Endothelial cell of umbilical vein (primary cell): Measurements from ENCODE around the gene SNW1.
"Not testable (repeated sequence)": the region's sequence is repeated elsewhere in the genome, so short reads cannot be mapped to it uniquely, and the experiment has no call there.

Experiments
- CTCF ChIP-seq, 2 donors: IDR thresholded peaks; 1 replicate in 1 of 2; 2 replicates in 1 of 2; pipeline ENCODE4 v1.5.1; 2011; ENCODE audit warnings: low read length in 2 of 2, mild to moderate bottlenecking in 2 of 2, moderate library complexity in 2 of 2, control low read depth in 1 of 2, inconsistent platforms in 1 of 2, low read depth in 1 of 2; ENCODE audit not compliant: insufficient read depth in 1 of 2; ENCODE audit errors: extremely low read depth in 1 of 2
- EZH2 ChIP-seq: IDR thresholded peaks from 2 replicates; pipeline ENCODE4 v1.6.1; 2012; ENCODE audit warnings: borderline replicate concordance, low read depth, mild to moderate bottlenecking, moderate library complexity, low read length, inconsistent platforms; ENCODE audit not compliant: severe bottlenecking
- JUN ChIP-seq: IDR thresholded peaks from 2 replicates; pipeline ENCODE4 v1.6.1; 2011; ENCODE audit warnings: borderline replicate concordance, low read depth; ENCODE audit not compliant: insufficient read length, insufficient read depth
- MAX ChIP-seq: IDR thresholded peaks from 2 replicates; pipeline ENCODE4 v1.6.1; 2011; ENCODE audit not compliant: insufficient read depth, insufficient read length
- MYC ChIP-seq: IDR thresholded peaks from one replicate; pipeline ENCODE4 v1.6.1; 2011; ENCODE audit warnings: mild to moderate bottlenecking, low read depth, low read length
- POLR2A ChIP-seq: IDR thresholded peaks from 2 replicates; pipeline ENCODE4 v1.6.1; 2012; ENCODE audit warnings: low read depth, mild to moderate bottlenecking, control low read depth, low read length

- TF ChIP-seq CTCF (IDR thresholded peaks at IDR 0.05; ENCODE audit: extremely low read depth in 1 of 2, insufficient read depth in 1 of 2, low read depth in 1 of 2, low read length in 2 of 2); EZH2; MYC; POLR2A; MAX; JUN: not testable (repeated sequence)
These were observed 7.6 kb upstream of the SNW1 start for GRCh38 chr14:77768442-77769069.
